GM19438 (cell line): ENCODE data around the gene IRF2BP1.
"Not testable (repeated sequence)": the region's sequence is repeated elsewhere in the genome, so short reads cannot be mapped to it uniquely, and the experiment has no call there.

ENCODE experiments used
- ATAC-seq: cut with Tn5 transposase; IDR thresholded peaks from one replicate; pipeline ENCODE4 v1.9.1; 2021; ENCODE audit warnings: low read depth; ENCODE audit not compliant: unreplicated experiment

The IRF2BP1 gene

GRCh38 chr19:45902651-45903625, 17.0 kb upstream of the IRF2BP1 start:
- peak; percentile 82 for ATAC-seq

DNA sequence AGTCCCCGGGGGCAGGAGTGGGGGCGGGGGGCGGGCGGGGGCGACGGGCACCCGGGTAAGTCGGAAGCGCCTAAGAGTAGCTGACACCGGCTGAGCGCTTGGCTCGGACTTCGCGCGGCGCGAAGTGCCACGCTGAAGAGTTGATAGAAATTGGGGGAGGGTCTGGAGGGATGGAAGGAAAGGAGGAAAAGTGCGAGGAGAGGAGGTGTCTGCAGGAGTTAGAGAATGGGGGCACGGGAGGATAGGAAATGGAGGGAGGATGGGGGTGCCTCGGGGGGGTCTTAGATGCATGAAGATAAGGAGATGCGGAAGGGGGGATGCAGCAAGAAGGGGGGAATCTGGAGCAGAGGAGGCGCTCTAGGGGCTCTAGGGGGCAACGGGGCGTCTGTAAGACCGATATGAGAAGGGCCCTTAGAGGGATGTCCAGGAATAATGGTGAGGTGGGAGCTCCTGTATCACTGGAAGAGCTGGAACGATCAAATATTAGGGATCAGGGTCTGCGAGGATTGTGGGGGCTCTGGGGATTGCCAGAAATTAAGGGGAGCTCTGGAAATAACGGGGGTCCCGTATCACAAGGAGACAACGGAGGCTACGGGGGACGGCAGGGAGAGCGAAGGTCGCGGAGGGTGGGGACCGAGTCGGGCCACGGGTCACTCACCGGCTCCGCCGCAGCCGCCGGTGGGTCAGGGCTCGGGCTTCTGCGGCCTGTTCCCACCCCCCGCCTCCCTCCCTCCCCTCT, 16.1 kb upstream of the IRF2BP1 start, which contains the start of gene MYPOP:
MYPOP (minus strand) TSS at position 702 of the 739 bp plus-strand sequence. CDS start 840 bp downstream, outside the sequence.
- no peak for ATAC-seq

DNA sequence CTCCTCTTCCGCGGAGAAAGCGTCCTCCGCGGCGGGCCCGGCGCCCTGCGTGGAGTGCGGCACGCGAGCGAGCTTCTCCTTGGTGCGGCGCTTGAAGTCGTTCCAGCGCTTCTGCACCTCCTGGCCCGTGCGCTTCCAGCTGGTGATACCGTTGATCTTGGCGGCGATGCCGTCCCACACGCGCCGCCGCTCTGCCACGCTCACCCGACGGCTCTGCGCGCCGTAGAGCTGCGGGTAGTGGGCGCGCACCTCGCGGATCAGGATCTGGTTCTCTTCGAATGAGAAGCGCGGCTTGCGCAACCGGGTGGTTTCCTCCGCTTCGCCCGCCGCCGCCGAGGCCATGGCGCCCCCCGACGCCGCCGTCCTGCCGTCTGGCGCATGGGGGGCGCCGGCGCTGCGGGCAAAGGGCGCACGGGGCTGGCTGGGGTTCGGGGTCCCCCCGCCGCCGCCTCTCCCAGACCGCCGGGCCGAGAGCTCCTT, 15.5 kb upstream of the IRF2BP1 start:
- no peak for ATAC-seq

DNA sequence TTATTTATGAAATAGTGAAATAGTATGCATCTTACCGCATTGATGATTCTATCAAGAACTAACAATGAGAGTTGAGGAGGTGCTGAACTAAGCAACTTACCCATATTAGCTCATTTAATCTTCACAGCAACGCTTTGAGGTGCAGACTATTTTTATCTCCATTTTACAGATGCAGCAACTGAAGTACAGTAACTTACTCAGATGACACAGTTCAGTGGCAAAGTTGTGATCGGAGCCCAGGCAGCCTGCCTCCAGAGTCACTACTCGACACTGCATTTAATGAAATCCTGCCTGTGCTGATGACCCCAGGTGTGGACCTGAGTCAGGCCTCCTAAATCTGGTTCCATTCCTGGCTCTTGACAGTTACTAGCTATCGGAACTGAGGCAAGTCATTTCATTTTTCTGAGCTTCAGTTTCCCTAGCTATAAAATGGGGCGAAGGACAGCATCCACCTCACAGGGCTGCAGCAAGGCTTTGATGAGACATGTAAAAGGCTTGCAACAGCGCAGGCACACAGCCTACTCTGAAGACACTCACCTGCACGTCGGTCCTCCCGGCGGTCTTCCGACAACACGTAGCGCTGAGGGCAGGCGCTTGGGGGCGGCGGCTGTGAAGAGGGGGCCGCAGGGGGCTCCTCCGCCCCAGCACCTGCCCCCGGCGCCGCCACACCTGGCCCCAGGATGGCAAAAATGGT, 14.9 kb upstream of the IRF2BP1 start:
- no peak for ATAC-seq

GRCh38 chr19:45899919-45900589, 14.1 kb upstream of the IRF2BP1 start:
- no peak for ATAC-seq

- ATAC-seq, result no peak
Observed at GRCh38 chr19:45899253-45899652, 13.3 kb upstream of the IRF2BP1 start.

DNA sequence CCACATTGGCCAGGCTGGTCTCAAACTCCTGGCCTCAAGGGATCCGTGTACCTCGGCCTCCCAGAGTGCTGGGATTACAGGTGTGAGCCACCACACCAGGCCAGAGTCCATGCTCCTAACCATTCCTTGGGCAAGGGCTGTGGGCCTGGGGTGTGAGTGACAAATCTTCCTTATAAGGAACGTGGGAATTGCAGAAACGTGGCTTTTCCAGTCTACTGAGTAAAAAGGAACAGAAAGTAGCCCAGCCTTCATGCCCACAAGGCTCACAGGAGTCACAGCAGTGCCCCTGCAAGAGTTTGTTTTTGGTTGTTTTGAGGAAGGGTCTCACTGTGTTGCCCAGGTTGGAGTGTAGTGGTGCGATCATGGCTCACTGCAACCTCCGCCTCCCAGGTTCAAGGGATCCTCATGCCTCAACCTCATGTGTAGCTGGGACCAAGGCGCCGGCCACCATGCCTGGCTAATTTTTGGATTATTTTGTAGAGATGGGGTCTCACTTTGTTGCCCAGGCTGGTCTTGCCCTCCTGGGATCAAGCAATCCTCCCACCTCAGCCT, 11.4 kb upstream of the IRF2BP1 start:
- ATAC-seq, result no peak

GRCh38 chr19:45895983-45896599, 10.2 kb upstream of the IRF2BP1 start:
- not testable (repeated sequence) for ATAC-seq

DNA sequence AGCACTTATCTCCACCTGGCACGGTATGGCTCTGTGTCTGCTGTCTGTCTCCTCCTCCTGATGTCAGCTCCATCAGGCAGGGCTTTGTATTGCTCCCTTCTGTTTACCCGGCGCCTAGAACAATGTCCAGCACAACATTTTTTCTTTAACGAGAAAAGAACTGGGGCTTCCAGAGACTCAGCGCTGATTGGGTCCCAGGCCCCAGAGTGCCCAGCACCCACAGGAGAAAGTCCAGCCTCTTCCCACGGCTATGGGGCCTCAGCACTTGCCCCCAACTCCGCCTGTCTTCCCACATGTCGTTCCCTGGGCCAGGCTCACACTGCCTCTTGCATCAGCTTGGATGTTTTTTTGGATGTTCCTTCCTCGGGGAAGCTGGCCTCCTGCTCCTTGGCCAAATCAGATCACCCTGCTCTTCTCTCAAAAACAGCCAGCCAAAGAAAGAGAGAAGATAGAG, 9.6 kb upstream of the IRF2BP1 start:
- ATAC-seq, result no peak

DNA sequence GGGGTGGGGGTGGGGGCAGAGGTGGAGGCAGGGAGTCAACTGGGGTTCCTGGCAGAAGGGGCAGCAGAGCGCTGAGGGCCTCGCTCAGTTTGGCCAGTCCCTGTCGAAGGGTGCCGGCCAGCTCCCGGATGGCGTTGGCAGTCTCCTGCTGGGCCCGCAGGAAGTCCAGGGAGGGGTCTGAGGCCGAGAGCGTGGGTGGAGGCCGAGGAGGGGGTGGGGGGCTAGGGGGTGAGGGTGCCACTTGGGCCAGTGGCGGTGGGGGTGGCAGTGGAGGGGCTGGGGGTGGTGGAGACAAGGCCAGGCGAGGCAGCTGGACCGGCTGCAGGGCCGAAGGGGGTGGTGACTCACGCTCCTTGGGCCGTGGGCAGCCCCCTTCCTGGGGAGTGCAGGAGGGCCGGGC, 4.9 kb upstream of the IRF2BP1 start:
- ATAC-seq, result no peak

DNA sequence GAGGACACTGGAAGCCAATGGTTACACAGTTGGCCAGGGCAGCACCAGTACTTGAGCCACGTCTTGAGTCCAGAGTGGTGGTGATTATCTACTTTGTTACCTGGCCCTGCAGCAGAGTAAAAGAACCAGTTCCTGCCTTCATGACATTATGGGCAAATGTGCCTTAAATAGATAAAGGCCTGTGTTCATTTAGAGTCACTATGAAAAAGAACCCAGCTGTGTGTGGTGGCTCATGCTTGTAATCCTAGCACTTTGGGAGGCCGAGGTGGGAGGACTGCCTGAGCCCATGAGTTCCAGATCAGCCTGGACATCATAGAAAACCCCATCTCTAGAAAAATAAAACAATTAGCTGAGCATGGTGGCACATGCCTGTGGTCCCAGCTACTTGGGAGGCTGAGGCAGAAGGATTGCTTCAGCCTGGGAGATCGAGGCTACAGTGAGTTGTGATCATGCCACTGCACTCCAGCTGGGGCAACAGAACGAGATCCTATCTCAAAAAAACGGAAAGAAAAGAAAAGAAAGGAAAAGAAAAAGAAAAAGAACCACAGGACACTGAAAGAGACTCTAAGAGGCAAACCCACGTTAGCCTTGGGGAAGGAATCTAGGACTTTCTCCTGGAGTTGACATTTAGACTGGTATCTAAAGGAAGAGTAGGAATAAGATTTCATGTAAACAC, 3.4 kb upstream of the IRF2BP1 start:
- no peak for ATAC-seq

DNA sequence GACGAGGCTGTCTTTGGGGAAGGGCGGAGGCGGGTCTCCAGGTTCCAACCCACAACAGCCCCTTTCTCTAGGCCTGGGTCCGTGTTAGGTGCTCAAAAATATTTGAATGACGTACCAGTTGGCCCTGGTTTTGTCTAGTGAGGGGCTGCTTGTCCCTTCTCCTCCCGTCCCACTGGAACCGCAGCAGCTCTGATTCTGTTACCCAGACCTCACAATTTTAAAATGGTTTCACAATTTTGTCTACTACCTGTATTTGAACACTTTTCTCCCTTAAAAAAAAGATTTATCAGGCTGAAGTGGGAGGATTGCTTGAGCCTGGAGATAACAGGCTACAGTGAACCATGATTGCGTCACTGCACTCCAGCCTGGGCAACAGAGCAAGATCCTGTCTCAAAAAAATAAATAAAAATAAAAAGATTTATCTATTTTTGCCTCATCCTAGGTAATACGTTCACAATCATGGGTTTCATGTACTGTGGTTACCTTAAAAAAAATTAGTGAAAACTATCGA, 1.3 kb upstream of the IRF2BP1 start:
- ATAC-seq, result no peak

GRCh38 chr19:45886427-45887199, 672 bp upstream of the IRF2BP1 start:
- ATAC-seq, result peak; percentile 54

- no peak for ATAC-seq
Observed at GRCh38 chr19:45884682-45885555, 1.0 kb downstream of the IRF2BP1 start.

DNA sequence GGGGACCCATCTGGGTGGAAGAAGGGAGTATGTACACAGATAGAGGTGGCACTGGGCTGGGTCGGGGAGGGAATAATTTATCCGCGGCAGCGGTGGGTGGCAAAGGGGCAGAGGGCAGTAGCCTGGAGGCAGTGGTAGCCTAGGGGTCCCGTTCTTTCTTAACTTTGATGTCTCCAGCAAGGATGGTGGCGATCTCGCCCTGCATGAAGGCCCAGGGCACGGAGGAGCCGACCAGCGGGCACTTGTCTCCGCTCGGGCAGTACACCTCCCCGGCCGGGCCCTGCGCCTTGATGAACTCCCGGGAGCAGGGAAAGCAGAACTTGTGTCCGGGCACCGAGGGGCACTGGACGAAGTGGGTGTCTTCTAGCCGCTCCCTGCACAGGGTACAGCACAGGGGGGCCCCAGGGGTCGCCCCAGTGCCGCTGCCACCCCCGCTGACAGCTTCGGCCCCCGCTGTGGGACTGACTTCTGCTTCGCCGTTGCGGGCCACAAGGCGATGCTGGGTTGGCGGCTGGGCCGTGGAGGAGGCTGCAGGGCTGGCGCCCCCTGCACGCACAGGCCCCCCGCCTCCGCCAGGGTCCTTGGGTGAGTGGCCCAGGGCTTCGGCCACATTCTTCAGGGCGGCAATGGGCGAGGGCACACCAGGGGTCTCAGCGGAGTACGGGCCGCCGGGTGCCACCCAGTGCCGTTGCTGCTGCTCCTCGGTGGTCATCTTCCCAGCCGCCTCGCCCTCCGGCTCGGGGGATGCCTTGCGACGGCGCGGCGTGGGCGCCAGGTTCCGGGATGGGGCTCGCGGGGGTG, 1.9 kb downstream of the IRF2BP1 start:
- ATAC-seq, result no peak

DNA sequence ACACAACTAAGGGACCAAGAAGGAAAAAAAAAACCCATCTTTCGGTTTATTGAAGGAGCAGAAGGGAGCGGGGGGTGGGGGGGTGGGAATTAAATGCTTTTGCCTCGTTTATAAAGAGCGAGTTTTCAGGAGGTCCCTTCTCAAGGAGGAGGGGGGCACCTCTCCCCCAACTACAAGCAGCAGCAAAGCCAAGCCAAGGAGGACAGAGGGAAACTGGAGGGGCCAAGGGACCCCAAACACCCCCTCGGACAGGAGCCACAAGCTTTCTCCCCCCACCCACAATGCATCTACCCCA, 2.4 kb downstream of the IRF2BP1 start:
- ATAC-seq, result no peak
